Smooth muscle cell (in vitro differentiated cells): Measurements from ENCODE around the gene CLDN5. TPM values are rescaled to one million over a fixed set of nuclear protein-coding genes. Genes with fewer than 3 reads are reported as not detected.

Experiments used
- DNase-seq: peaks from one replicate; lab custom pipeline; 2025; ENCODE audit not compliant: unreplicated experiment; lab: John Stamatoyannopoulos, UW
- H2AFZ ChIP-seq: fragments of 200-600 bp; sonication (generic); 2 replicates; pipeline ENCODE4 v1.6.0; 2016; ENCODE audit warnings: antibody characterized with exemption, low read depth, mild to moderate bottlenecking
- H3F3A ChIP-seq: fragments of 200-600 bp; sonication (generic); 2 replicates; pipeline ENCODE4 v1.6.0; 2017; ENCODE audit warnings: antibody characterized with exemption, low read depth
- H3K27ac ChIP-seq: fragments of 200-600 bp; sonication (generic); 2 replicates; pipeline ENCODE4 v1.5.1; 2016; ENCODE audit warnings: low read depth, mild to moderate bottlenecking
- H3K27me3 ChIP-seq: fragments of 200-600 bp; sonication (generic); 2 replicates; pipeline ENCODE4 v1.6.1; 2016; ENCODE audit warnings: low read depth, mild to moderate bottlenecking
- H3K36me3 ChIP-seq: fragments of 200-600 bp; sonication (generic); 2 replicates; pipeline ENCODE4 v1.5.1; 2016; ENCODE audit warnings: low read depth
- H3K4me1 ChIP-seq: fragments of 200-600 bp; sonication (generic); 2 replicates; pipeline ENCODE4 v1.5.1; 2016; ENCODE audit warnings: low read depth
- H3K4me2 ChIP-seq: fragments of 200-600 bp; sonication (generic); 2 replicates; pipeline ENCODE4 v1.6.0; 2016; ENCODE audit warnings: mild to moderate bottlenecking
- H3K4me3 ChIP-seq: fragments of 200-600 bp; sonication (generic); 2 replicates; pipeline ENCODE4 v1.5.1; 2016; ENCODE audit warnings: mild to moderate bottlenecking
- H3K79me2 ChIP-seq: fragments of 200-600 bp; sonication (generic); 2 replicates; pipeline ENCODE4 v1.6.0; 2016; ENCODE audit warnings: low read depth, mild to moderate bottlenecking
- H3K9ac ChIP-seq: fragments of 200-600 bp; sonication (generic); 2 replicates; pipeline ENCODE4 v1.6.0; 2016; ENCODE audit warnings: low read depth
- H3K9me3 ChIP-seq: fragments of 200-600 bp; sonication (generic); replicated peaks from 2 replicates; pipeline ENCODE4 v1.5.1; 2016; ENCODE audit warnings: low read depth
- H4K20me1 ChIP-seq: fragments of 200-600 bp; sonication (generic); 2 replicates; pipeline ENCODE4 v1.6.0; 2016; ENCODE audit warnings: low read depth
- WGBS: methylation state at CpG from one replicate; pipeline ENCODE4 v1.1.7; 2016; ENCODE audit warnings: low lambda C conversion rate; 5-methylcytosine and 5-hydroxymethylcytosine counted together
- polyA plus RNA-seq: library from polyadenylated mRNA; unstranded; fragments of >200 nt; fragmentation: Nextera tagmentation; extraction: Ambion mirVana; gene quantifications from 2 replicates; pipeline ENCODE4 v1.2.1, GENCODE V29; 2016
- total RNA-seq: library from RNA; depleted of rRNA; stranded (reverse); fragments of >200 nt; gene quantifications from 2 replicates; pipeline ENCODE4 v1.2.3, GENCODE V29; 2014
- TF ChIP-seq, protein P1 (sequence below): fragments of 200-600 bp; sonication (generic); IDR thresholded peaks from 2 replicates; pipeline ENCODE4 v1.5.1; 2017; ENCODE audit warnings: borderline replicate concordance, mild to moderate bottlenecking, antibody characterized with exemption; ENCODE audit not compliant: insufficient read depth, poor library complexity, severe bottlenecking

CLDN5 gene
- total and polyA plus RNA-seq, 2 experiments from 2014 or later = 0.11 TPM; not detected in 1

GRCh38 chr22:19504900-19505734 is 19.1 kb downstream of the CLDN5 start:
- Histone ChIP-seq H3K9ac (no peak overlapping the region), H3K27ac (no peak overlapping the region), H3K9me3 (no peaks in the 10 kb centered on the region), H3K36me3 (no peaks in the 10 kb centered on the region), H3K27me3 (no peaks in the 10 kb centered on the region), H2AFZ (no peak overlapping the region), H3K79me2 (no peaks in the 10 kb centered on the region), H3K4me2 (no peak overlapping the region), H3F3A (no peaks in the 10 kb centered on the region), H3K4me3 (no peak overlapping the region), H4K20me1 (no peaks in the 10 kb centered on the region), H3K4me1 (no peaks in the 10 kb centered on the region)
- DNase-seq = no peak
- TF ChIP-seq, protein P1, sequence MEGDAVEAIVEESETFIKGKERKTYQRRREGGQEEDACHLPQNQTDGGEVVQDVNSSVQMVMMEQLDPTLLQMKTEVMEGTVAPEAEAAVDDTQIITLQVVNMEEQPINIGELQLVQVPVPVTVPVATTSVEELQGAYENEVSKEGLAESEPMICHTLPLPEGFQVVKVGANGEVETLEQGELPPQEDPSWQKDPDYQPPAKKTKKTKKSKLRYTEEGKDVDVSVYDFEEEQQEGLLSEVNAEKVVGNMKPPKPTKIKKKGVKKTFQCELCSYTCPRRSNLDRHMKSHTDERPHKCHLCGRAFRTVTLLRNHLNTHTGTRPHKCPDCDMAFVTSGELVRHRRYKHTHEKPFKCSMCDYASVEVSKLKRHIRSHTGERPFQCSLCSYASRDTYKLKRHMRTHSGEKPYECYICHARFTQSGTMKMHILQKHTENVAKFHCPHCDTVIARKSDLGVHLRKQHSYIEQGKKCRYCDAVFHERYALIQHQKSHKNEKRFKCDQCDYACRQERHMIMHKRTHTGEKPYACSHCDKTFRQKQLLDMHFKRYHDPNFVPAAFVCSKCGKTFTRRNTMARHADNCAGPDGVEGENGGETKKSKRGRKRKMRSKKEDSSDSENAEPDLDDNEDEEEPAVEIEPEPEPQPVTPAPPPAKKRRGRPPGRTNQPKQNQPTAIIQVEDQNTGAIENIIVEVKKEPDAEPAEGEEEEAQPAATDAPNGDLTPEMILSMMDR = no peak
- 96% methylated on average over 18 of the region's 18 CpGs for WGBS

DNA sequence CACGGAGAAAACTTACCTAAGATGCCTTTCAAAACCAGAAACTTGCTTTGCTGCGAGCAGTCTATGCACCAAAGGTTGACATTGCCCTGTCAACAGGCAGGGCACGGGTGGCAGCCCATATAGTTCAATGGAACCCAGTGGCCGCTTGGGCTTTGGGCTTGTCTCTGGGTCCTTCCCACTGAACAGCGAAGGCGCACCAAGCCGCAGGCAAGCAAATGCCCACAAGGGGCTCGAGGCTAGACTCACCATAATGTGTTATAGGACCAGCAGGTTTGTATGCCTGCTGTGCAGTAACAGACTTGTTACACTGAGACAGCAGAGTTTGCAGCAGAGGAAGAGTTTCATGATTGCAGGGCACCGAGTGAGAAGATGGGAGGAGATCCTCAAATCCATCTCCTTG is 20.3 kb downstream of the CLDN5 start:
- H3K27me3 ChIP-seq = no peaks in the 10 kb centered on the region
- no peak overlapping the region for H3K9ac ChIP-seq
- H3K9me3 ChIP-seq = no peaks in the 10 kb centered on the region
- 91% methylated on average over 9 of the region's 9 CpGs for WGBS
- no peak overlapping the region for H3K27ac ChIP-seq
- H3K4me3 ChIP-seq = no peak overlapping the region
- no peaks in the 10 kb centered on the region for H3K4me1 ChIP-seq
- no peak overlapping the region for H3K4me2 ChIP-seq
- H4K20me1 ChIP-seq = no peaks in the 10 kb centered on the region
- TF ChIP-seq, protein P1 = no peak
- no peak for DNase-seq
- no peak overlapping the region for H2AFZ ChIP-seq
- no peaks in the 10 kb centered on the region for H3F3A ChIP-seq
- no peaks in the 10 kb centered on the region for H3K36me3 ChIP-seq
- H3K79me2 ChIP-seq = no peaks in the 10 kb centered on the region

GRCh38 chr22:19503367-19503766 is 20.8 kb downstream of the CLDN5 start:
- Histone ChIP-seq H3K4me2 (no peak overlapping the region), H3K9ac (no peak overlapping the region), H3K79me2 (no peaks in the 10 kb centered on the region), H3K27me3 (no peaks in the 10 kb centered on the region), H3F3A (no peaks in the 10 kb centered on the region), H4K20me1 (no peaks in the 10 kb centered on the region), H3K4me1 (no peaks in the 10 kb centered on the region), H3K27ac (no peak overlapping the region), H2AFZ (no peak overlapping the region), H3K4me3 (no peak overlapping the region), H3K36me3 (no peaks in the 10 kb centered on the region), H3K9me3 (no peaks in the 10 kb centered on the region)
- TF ChIP-seq, protein P1 = no peak
- WGBS = 95% methylated on average over 7 of the region's 7 CpGs
- no peak for DNase-seq
